HFF-Myc (cell line): ENCODE measurements around the gene PDHA2.

Experiments
- DNase-seq: peaks from one replicate; pipeline ENCODE4 v3.0.0-alpha.2; 2011; ENCODE audit warnings: low read depth; ENCODE audit errors: extremely low read depth
- H3K4me3 ChIP-seq: replicated peaks from 2 replicates; pipeline ENCODE4 v1.5.1; 2011; ENCODE audit warnings: low read depth, mild to moderate bottlenecking, control low read depth, low read length
- CTCF ChIP-seq: IDR thresholded peaks from 2 replicates; pipeline ENCODE4 v1.5.1; 2012; ENCODE audit warnings: mild to moderate bottlenecking, low read depth, low read length, control low read depth; ENCODE audit errors: missing control alignments

PDHA2 gene

DNA sequence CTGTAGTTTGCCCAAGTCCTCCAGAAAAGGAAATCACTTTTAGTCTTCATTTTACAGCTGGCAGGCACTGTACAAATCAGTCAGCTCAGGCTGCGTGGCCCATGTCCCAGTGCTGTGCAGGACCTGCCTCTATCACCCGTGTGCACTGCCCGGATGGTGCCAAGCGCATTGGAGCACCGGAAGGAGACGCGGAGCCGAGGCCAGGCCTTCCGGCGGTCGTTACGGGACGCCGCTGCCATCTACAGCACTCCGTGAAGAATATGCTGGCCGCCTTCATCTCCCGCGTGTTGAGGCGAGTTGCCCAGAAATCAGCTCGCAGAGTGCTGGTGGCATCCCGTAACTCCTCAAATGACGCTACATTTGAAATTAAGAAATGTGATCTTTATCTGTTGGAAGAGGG is at the start of gene PDHA2:
Gene PDHA2 (plus strand): TSS at position 203 of the 400 bp plus-strand sequence. CDS start 58 bp downstream, at position 261.
- TF ChIP-seq CTCF: no peak
- DNase-seq: no peak
- H3K4me3 ChIP-seq: no peak within 1 kb of the TSS

GRCh38 chr4:95798003-95798402 is 41.9 kb upstream of the PDHA2 start:
- no peak for DNase-seq
- no peak overlapping the region for H3K4me3 ChIP-seq
- TF ChIP-seq CTCF: no peak

DNA sequence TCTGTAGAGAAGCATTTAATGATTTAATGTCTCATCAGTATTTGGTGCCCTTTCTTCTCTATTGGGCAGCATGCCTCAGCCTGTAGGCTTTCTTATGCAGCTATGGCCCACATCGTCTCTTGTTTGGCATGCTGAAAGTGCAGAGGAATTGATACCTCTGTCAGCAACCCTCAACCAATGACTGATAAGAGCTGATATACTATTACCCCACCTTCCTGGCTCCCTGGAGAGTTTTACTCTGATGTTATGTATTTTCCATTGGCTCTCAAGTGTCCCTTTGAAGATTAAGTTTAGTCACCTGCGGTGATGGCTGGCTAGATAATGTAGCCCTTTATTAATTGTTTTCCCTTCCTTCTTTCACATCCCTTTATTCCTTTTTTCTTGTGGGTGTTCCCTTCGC is 41.2 kb upstream of the PDHA2 start:
- TF ChIP-seq CTCF: no peak
- DNase-seq: no peak
- no peak overlapping the region for H3K4me3 ChIP-seq

GRCh38 chr4:95821867-95822266 is 18.0 kb upstream of the PDHA2 start:
- H3K4me3 ChIP-seq: no peak overlapping the region
- DNase-seq: no peak
- TF ChIP-seq CTCF: no peak

DNA sequence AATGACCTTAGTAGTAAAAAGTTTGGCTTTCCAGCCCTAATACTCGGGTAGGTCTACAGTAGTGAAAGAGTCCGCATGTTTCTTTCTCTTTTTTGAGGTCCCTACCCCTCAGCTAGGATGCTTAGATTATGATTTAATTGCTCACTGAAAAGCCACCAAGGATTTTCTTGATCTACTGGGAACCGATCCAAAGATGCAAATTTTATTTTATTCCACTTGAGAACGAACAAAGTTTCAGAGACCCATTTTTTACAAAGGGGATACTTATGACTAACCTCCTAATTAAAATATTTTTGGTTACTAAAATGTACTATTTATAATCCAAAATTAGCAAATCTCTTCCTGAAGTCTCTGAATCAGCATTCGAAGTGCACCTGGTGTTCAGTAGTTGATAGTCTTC is 14.3 kb upstream of the PDHA2 start:
- DNase-seq: no peak
- no peak overlapping the region for H3K4me3 ChIP-seq
- TF ChIP-seq CTCF: no peak

- TF ChIP-seq CTCF: no peak
- no peak for DNase-seq
- H3K4me3 ChIP-seq: no peak overlapping the region
Observed at GRCh38 chr4:95830651-95831050, 9.2 kb upstream of the PDHA2 start.

- no peak overlapping the region for H3K4me3 ChIP-seq
- TF ChIP-seq CTCF: no peak
- DNase-seq: no peak
Observed at GRCh38 chr4:95831166-95831565, 8.7 kb upstream of the PDHA2 start.
